Measurements from ENCODE around the gene LRMDA.

DNA sequence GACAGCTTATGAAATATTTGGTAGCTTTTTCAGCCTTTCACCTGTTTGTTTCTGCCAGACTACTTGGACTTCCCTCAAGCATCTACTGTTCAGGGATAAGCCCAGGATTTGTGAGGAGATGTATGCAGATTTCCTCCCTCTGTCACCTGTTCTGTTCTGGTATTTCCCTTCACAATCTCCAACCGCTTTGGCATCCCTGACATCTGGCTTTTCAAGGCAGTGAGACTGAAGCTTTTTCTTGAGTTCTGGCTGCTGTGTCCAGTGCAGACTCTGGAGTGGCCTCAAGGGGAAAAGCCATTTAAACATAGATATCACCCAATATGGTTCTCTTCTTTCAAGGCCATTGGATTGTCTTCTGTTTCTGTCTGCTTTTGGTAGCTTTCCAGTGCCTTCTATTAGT lies 369.7 kb downstream of the LRMDA start:
- TF ChIP-seq SIN3A (IDR thresholded peaks at IDR 0.05; ENCODE audit: low read depth) (no peak), EZH2 (IDR thresholded peaks at IDR 0.05) (no peak), SP1 (IDR thresholded peaks at IDR 0.05; ENCODE audit: low read depth) (no peak), EZH2phosphoT487 (IDR thresholded peaks at IDR 0.05; ENCODE audit: borderline replicate concordance) (no peak), POLR2AphosphoS5 (IDR thresholded peaks at IDR 0.05; ENCODE audit: low read depth, low read length) (no peak), ZNF274 (IDR thresholded peaks at IDR 0.05; ENCODE audit: low read depth, low read length) (no peak)
- TF ChIP-seq, protein P1, sequence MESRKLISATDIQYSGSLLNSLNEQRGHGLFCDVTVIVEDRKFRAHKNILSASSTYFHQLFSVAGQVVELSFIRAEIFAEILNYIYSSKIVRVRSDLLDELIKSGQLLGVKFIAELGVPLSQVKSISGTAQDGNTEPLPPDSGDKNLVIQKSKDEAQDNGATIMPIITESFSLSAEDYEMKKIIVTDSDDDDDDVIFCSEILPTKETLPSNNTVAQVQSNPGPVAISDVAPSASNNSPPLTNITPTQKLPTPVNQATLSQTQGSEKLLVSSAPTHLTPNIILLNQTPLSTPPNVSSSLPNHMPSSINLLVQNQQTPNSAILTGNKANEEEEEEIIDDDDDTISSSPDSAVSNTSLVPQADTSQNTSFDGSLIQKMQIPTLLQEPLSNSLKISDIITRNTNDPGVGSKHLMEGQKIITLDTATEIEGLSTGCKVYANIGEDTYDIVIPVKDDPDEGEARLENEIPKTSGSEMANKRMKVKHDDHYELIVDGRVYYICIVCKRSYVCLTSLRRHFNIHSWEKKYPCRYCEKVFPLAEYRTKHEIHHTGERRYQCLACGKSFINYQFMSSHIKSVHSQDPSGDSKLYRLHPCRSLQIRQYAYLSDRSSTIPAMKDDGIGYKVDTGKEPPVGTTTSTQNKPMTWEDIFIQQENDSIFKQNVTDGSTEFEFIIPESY (IDR thresholded peaks at IDR 0.05; ENCODE audit: extremely low read depth, insufficient replicate concordance, low read length): no peak
- TF ChIP-seq, protein P2, sequence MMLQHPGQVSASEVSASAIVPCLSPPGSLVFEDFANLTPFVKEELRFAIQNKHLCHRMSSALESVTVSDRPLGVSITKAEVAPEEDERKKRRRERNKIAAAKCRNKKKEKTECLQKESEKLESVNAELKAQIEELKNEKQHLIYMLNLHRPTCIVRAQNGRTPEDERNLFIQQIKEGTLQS (IDR thresholded peaks at IDR 0.05): no peak
- TF ChIP-seq, protein P3, sequence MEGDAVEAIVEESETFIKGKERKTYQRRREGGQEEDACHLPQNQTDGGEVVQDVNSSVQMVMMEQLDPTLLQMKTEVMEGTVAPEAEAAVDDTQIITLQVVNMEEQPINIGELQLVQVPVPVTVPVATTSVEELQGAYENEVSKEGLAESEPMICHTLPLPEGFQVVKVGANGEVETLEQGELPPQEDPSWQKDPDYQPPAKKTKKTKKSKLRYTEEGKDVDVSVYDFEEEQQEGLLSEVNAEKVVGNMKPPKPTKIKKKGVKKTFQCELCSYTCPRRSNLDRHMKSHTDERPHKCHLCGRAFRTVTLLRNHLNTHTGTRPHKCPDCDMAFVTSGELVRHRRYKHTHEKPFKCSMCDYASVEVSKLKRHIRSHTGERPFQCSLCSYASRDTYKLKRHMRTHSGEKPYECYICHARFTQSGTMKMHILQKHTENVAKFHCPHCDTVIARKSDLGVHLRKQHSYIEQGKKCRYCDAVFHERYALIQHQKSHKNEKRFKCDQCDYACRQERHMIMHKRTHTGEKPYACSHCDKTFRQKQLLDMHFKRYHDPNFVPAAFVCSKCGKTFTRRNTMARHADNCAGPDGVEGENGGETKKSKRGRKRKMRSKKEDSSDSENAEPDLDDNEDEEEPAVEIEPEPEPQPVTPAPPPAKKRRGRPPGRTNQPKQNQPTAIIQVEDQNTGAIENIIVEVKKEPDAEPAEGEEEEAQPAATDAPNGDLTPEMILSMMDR (IDR thresholded peaks at IDR 0.05 in 2 of 3, conservative IDR thresholded peaks at IDR 0.05 in 1 of 3; ENCODE audit: borderline replicate concordance in 1 of 3, insufficient read depth in 1 of 3, low read depth in 2 of 3, low read length in 2 of 3): no peak
- TF ChIP-seq, protein P4, sequence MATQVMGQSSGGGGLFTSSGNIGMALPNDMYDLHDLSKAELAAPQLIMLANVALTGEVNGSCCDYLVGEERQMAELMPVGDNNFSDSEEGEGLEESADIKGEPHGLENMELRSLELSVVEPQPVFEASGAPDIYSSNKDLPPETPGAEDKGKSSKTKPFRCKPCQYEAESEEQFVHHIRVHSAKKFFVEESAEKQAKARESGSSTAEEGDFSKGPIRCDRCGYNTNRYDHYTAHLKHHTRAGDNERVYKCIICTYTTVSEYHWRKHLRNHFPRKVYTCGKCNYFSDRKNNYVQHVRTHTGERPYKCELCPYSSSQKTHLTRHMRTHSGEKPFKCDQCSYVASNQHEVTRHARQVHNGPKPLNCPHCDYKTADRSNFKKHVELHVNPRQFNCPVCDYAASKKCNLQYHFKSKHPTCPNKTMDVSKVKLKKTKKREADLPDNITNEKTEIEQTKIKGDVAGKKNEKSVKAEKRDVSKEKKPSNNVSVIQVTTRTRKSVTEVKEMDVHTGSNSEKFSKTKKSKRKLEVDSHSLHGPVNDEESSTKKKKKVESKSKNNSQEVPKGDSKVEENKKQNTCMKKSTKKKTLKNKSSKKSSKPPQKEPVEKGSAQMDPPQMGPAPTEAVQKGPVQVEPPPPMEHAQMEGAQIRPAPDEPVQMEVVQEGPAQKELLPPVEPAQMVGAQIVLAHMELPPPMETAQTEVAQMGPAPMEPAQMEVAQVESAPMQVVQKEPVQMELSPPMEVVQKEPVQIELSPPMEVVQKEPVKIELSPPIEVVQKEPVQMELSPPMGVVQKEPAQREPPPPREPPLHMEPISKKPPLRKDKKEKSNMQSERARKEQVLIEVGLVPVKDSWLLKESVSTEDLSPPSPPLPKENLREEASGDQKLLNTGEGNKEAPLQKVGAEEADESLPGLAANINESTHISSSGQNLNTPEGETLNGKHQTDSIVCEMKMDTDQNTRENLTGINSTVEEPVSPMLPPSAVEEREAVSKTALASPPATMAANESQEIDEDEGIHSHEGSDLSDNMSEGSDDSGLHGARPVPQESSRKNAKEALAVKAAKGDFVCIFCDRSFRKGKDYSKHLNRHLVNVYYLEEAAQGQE (IDR thresholded peaks at IDR 0.05; ENCODE audit: low read depth): no peak
- TF ChIP-seq, protein P5, sequence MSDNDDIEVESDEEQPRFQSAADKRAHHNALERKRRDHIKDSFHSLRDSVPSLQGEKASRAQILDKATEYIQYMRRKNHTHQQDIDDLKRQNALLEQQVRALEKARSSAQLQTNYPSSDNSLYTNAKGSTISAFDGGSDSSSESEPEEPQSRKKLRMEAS (IDR thresholded peaks at IDR 0.05): no peak

All from HCT116 (cell line).